K562 (cell line): ENCODE measurements around the gene KCTD13. TPM values are rescaled to one million over a fixed set of nuclear protein-coding genes. Genes with fewer than 3 reads are reported as not detected.

Source experiments
- CEBPB ChIP-seq: fragments of 450-650 bp; IDR thresholded peaks from 2 replicates; pipeline ENCODE4 v1.6.1; 2016; ENCODE audit warnings: missing genetic modification characterization, missing compliant biosample characterization
- COPS2 ChIP-seq: fragments of 450-650 bp; conservative IDR thresholded peaks from 2 replicates; pipeline ENCODE4 v1.6.1; 2016; ENCODE audit warnings: mild to moderate bottlenecking, moderate library complexity
- CREB3L1 ChIP-seq: fragments of 450-650 bp; IDR thresholded peaks from 2 replicates; pipeline ENCODE4 v1.6.1; 2014; ENCODE audit warnings: low read depth, mild to moderate bottlenecking, moderate library complexity, borderline replicate concordance
- ELK3 ChIP-seq: fragments of 450-650 bp; formaldehyde crosslinking; IDR thresholded peaks from 2 replicates; pipeline ENCODE4 v1.4.0; 2020; ENCODE audit warnings: mild to moderate bottlenecking
- GATA2 ChIP-seq: sonication (generic); formaldehyde crosslinking; IDR thresholded peaks from 2 replicates; pipeline ENCODE4 v1.4.0; 2020; ENCODE audit warnings: mild to moderate bottlenecking, missing genetic modification reagents
- IFI16 ChIP-seq: fragments of 250-450 bp; sonication (Bioruptor Pico); IDR thresholded peaks from 2 replicates; pipeline ENCODE4 v2.1.2; 2022; ENCODE audit warnings: mild to moderate bottlenecking, inconsistent platforms
- KAT2B ChIP-seq: IDR thresholded peaks from one replicate; pipeline ENCODE4 v1.6.1; 2012; ENCODE audit warnings: low read depth, mild to moderate bottlenecking, control low read depth, inconsistent platforms, low read length, moderate library complexity
- MGA ChIP-seq: fragments of 450-650 bp; IDR thresholded peaks from 2 replicates; pipeline ENCODE4 v1.6.1; 2016; ENCODE audit warnings: mild to moderate bottlenecking, moderate library complexity
- SRSF9 ChIP-seq: fragments of 200-400 bp; formaldehyde crosslinking; IDR thresholded peaks from 2 replicates; pipeline ENCODE4 v1.6.1; 2017; ENCODE audit warnings: low read depth, low read length, borderline replicate concordance
- TGIF2 ChIP-seq: sonication (generic); formaldehyde crosslinking; IDR thresholded peaks from 2 replicates; pipeline ENCODE4 v1.8.1; 2022; ENCODE audit warnings: mild to moderate bottlenecking, missing genetic modification reagents, moderate library complexity
- TRIM24 ChIP-seq, 2 experiments: fragments of 450-650 bp; IDR thresholded peaks; 2 replicates each; pipeline ENCODE4 v1.6.1; 2016
- U2AF1 ChIP-seq: fragments of 200-400 bp; formaldehyde crosslinking; optimal IDR thresholded peaks from 2 replicates; pipeline ENCODE3; 2017; ENCODE audit warnings: mild to moderate bottlenecking, low read depth, low read length, moderate library complexity
- ZC3H4 ChIP-seq: sonication (generic); formaldehyde crosslinking; IDR thresholded peaks from 2 replicates; pipeline ENCODE4 v1.9.0; 2021; ENCODE audit warnings: missing genetic modification reagents, borderline replicate concordance
- ZNF764 ChIP-seq: fragments of 250-450 bp; sonication (Bioruptor Pico); IDR thresholded peaks from 2 replicates; pipeline ENCODE4 v1.4.0; 2020; ENCODE audit warnings: low read depth, mild to moderate bottlenecking, moderate library complexity
- polyA plus RNA-seq, 8 experiments: library from polyadenylated mRNA; depleted of rRNA in 4 of 8; stranded (reverse) in 5 of 8; unstranded in 3 of 8; fragments of >200 nt; fragmentation: Nextera tagmentation in 2 of 8; fragmentation: Illumina TruSeq in 1 of 8; extraction: Ambion mirVana in 2 of 8; extraction: Trizol in 1 of 8; gene quantifications; 2 replicates each; pipeline versions ENCODE4 v1.2.1 to v1.2.3, GENCODE V29; 2011 to 2014; ENCODE audit warnings: inconsistent platforms in 1 of 8, missing spikeins in 1 of 8
- total RNA-seq, 7 experiments: library from RNA; depleted of rRNA in 6 of 7; stranded (reverse); fragments of >200 nt in 6 of 7; fragmentation: Illumina TruSeq in 2 of 7; extraction: Trizol in 2 of 7; gene quantifications; 2 replicates each; pipeline versions ENCODE4 v1.2.1 to v1.2.3, GENCODE V29; 2011 to 2021; ENCODE audit warnings: low replicate concordance in 1 of 7

KCTD13 gene
- total and polyA plus RNA-seq, 9 of the 15 experiments (the other 6 are each of a cell fraction or from before 2014, with no cell fraction given): 1.0 to 20.6 (median 9.8) TPM

GRCh38 chr16:29899516-29900101, 26.4 kb downstream of the KCTD13 start, which contains the start of gene SEZ6L2 (continued):
- TF ChIP-seq MGA (no peak), CEBPB (tag) (no peak), ZNF764 (no peak), TRIM24 (IDR thresholded peaks at IDR 0.05) (no peak), KAT2B (no peak), ELK3 (CRISPR knock-in tag) (no peak), SRSF9 (no peak), ZC3H4 (CRISPR knock-in tag) (no peak), CREB3L1 (no peak), IFI16 (CRISPR knock-in tag) (no peak), COPS2 (no peak), TGIF2 (CRISPR knock-in tag) (no peak), GATA2 (CRISPR knock-in tag) (no peak), U2AF1 (no peak)
